AG04450 (cell line): Measurements from ENCODE around the gene PHF14. TPM values are rescaled to one million over a fixed set of nuclear protein-coding genes. Genes with fewer than 3 reads are reported as not detected.

Experiments used
- CTCF ChIA-PET: fragments of 300-600, 350-600 bp; formaldehyde crosslinking; extraction: SDS; loops from one replicate; lab custom pipeline; 2022; ENCODE audit warnings: antibody characterized with exemption, inconsistent platforms; lab: Charles Lee
- POLR2A ChIA-PET: fragments of 350-600 bp; formaldehyde crosslinking; extraction: SDS; loops from one replicate; lab custom pipeline; 2021; ENCODE audit warnings: antibody characterized with exemption, inconsistent platforms; lab: Yijun Ruan, JAX
- DNase-seq: peaks from one replicate; pipeline ENCODE4 v3.0.0-alpha.2; 2011; ENCODE audit warnings: low read depth, low spot score
- H3K27ac ChIP-seq: one replicate; pipeline ENCODE4 v1.5.1; 2012; ENCODE audit warnings: low read depth, low read length, control low read depth
- H3K27me3 ChIP-seq: one replicate; pipeline ENCODE4 v1.6.0; 2012; ENCODE audit warnings: low read length; ENCODE audit not compliant: control insufficient read depth, insufficient read depth
- H3K4me3 ChIP-seq: 2 replicates; pipeline ENCODE4 v1.5.1; 2011; ENCODE audit warnings: mild to moderate bottlenecking, low read depth, low read length, control low read depth
- H3K9me3 ChIP-seq: 2 replicates; pipeline ENCODE4 v1.5.1; 2012; ENCODE audit warnings: low read length; ENCODE audit not compliant: control insufficient read depth, insufficient read depth
- polyA plus RNA-seq: library from polyadenylated mRNA; depleted of rRNA; stranded (reverse); fragments of >200 nt; gene quantifications from 2 replicates; pipeline ENCODE4 v1.2.3, GENCODE V29; 2011
- TF ChIP-seq, protein P1 (sequence below): IDR thresholded peaks from 2 replicates; pipeline ENCODE4 v1.5.1; 2011; ENCODE audit warnings: low read depth, low read length, control low read depth, inconsistent platforms

Gene PHF14
- polyA plus RNA-seq, 1 experiment: 26.2 TPM

DNA sequence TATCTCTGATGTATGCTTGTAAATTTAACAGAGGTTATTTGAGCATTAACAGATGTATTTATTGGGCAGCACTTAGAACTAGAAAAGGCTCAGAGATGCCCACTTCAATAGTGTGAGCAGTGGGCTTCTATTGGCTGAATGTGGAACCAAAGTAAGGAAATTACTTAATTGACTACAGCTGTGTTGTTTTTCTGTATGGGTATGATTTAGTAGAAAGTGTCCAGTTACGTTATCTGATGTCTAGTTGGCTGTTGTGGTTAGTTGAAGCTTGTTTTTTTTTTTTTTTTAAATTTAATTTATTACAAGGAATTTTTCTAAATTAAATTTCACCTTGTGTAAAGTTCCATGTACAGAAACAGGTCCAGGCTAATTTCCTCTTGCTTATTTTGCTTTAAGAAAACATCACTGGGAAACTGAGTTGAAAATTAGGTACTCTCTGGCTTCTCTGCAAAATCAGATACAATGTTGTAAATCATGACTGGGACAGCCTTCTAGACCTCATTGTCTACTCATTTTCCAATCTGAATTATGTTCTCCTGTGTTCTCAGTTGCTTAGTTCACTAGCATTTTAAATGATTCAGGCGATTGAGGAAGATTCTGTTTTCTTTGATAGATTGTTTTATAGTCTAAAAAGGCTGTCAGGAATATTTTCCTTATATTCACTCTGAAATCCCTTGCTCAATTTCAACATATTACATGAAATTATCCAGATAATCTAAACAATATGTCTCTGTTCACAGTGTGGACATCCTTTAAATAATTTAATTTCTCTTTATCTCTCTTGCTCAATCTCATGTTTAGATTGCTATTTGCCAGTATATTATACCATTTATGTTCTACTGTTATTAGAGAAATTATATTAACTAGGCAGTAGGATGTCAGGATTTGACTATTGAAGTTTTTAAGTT is 53.0 kb downstream of the PHF14 start:
- TF ChIP-seq, protein P1, sequence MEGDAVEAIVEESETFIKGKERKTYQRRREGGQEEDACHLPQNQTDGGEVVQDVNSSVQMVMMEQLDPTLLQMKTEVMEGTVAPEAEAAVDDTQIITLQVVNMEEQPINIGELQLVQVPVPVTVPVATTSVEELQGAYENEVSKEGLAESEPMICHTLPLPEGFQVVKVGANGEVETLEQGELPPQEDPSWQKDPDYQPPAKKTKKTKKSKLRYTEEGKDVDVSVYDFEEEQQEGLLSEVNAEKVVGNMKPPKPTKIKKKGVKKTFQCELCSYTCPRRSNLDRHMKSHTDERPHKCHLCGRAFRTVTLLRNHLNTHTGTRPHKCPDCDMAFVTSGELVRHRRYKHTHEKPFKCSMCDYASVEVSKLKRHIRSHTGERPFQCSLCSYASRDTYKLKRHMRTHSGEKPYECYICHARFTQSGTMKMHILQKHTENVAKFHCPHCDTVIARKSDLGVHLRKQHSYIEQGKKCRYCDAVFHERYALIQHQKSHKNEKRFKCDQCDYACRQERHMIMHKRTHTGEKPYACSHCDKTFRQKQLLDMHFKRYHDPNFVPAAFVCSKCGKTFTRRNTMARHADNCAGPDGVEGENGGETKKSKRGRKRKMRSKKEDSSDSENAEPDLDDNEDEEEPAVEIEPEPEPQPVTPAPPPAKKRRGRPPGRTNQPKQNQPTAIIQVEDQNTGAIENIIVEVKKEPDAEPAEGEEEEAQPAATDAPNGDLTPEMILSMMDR: no peak
- ChIA-PET POLR2A (no interaction called here), CTCF (no interaction called here)
- Histone ChIP-seq H3K27me3 (no peaks in the 10 kb centered on the region), H3K9me3 (no peaks in the 10 kb centered on the region), H3K27ac (no peak overlapping the region), H3K4me3 (no peak overlapping the region)
- DNase-seq: no peak

GRCh38 chr7:11035661-11036060 is 62.0 kb downstream of the PHF14 start:
- no peak for DNase-seq
- CTCF ChIA-PET: no interaction called here
- Histone ChIP-seq H3K27ac (no peak overlapping the region), H3K4me3 (no peak overlapping the region), H3K27me3 (no peaks in the 10 kb centered on the region), H3K9me3 (no peaks in the 10 kb centered on the region)
- POLR2A ChIA-PET: no interaction called here
- TF ChIP-seq, protein P1: no peak

GRCh38 chr7:11039974-11040373 is 66.3 kb downstream of the PHF14 start:
- Histone ChIP-seq H3K27me3 (no peaks in the 10 kb centered on the region), H3K27ac (no peak overlapping the region), H3K9me3 (no peaks in the 10 kb centered on the region), H3K4me3 (no peak overlapping the region)
- DNase-seq: no peak
- POLR2A ChIA-PET: no interaction called here
- CTCF ChIA-PET: interaction anchor here (0.6 kb wide), 1 partner anchor 321 kb away, joined by 4 read pairs; no protein-coding TSS in a partner anchor
- TF ChIP-seq, protein P1: no peak

DNA sequence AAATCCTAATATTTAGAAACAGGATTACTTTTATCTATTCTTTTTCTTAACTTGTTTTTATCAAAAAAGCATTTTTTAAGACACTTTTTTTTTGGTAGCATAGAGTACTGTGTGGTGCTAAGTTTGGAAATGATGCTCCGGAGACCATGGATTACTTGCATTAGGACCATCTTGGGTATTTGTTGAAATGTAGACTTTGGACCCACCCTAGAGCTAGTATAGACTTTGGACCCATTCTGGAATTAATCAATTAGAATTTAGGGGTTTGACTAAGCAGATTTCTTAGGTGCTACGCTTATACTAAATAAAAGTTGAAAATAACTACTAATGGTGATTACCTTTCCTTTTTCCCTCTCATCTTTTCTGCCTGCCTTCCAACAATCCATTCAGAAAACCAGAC is 80.4 kb downstream of the PHF14 start:
- POLR2A ChIA-PET: no interaction called here
- no peak overlapping the region for H3K27ac ChIP-seq
- CTCF ChIA-PET: no interaction called here
- TF ChIP-seq, protein P1: no peak
- H3K4me3 ChIP-seq: no peak overlapping the region
- no peak for DNase-seq
- no peaks in the 10 kb centered on the region for H3K27me3 ChIP-seq
- no peaks in the 10 kb centered on the region for H3K9me3 ChIP-seq

DNA sequence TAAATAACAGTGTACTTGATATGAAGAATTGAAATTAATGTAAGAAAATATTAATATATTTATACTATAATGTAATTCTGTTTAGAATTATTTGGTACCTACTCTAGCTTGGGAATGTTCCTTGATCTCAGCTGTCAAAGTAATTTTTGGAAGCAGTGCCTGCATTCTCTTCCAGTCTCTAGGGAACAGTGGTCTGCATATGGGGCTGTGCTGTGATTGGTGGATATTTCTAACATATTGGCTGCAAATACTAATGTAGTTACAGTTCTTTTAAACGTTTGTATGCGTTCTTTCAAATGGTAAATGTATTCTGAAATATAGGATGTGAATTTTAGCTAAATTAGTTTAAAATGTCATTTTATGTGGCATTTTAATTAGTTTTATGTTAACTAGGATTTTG is 87.2 kb downstream of the PHF14 start:
- POLR2A ChIA-PET: no interaction called here
- Histone ChIP-seq H3K9me3 (no peaks in the 10 kb centered on the region), H3K4me3 (no peak overlapping the region), H3K27ac (no peak overlapping the region), H3K27me3 (no peaks in the 10 kb centered on the region)
- CTCF ChIA-PET: no interaction called here
- TF ChIP-seq, protein P1: no peak
- no peak for DNase-seq
